HCT116 (cell line): ENCODE measurements around the gene IFNLR1. TPM values are rescaled to one million over a fixed set of nuclear protein-coding genes. Genes with fewer than 3 reads are reported as not detected.

Experiments
- ATAC-seq: fragments of 200-7000 bp; cut with Tn5 transposase; 2 replicates; pipeline ENCODE4 v1.9.1; 2020; ENCODE audit warnings: mild to moderate bottlenecking, moderate library complexity
- BruUV-seq: library from RNA; stranded (reverse); fragments of 400-500 nt; replicated peaks from 2 replicates; lab custom pipeline; 2021; lab: Mats Ljungman, UMichigan
- CTCF ChIA-PET: fragments of 300-600 bp; sonication (Branson Sonifier 250); formaldehyde crosslinking; loops from one replicate; lab custom pipeline; 2021; ENCODE audit warnings: antibody characterized with exemption; lab: Charles Lee
- POLR2A ChIA-PET: fragments of 300-600, 350-600 bp; sonication (Branson Sonifier 250); formaldehyde crosslinking; loops from one replicate; lab custom pipeline; 2021; ENCODE audit warnings: antibody characterized with exemption; lab: Charles Lee
- RAD21 ChIA-PET, 2 experiments: fragments of 300-600 bp; sonication (Branson Sonifier 250); formaldehyde crosslinking; loops; one replicate each; lab custom pipeline; 2023; ENCODE audit warnings: low total read pairs in 2 of 2; ENCODE audit not compliant: uncharacterized antibody in 2 of 2, unreplicated experiment in 2 of 2, low non-redundant PET in 1 of 2; lab: Charles Lee
- DNase-seq: peaks from one replicate; pipeline ENCODE4 v3.0.0-alpha.2; 2010; ENCODE audit warnings: low read depth, low spot score
- H2AFZ ChIP-seq: fragments of 200-600 bp; shearing (Covaris generic), sonication (generic); 2 replicates; pipeline ENCODE4 v1.6.1; 2017; ENCODE audit warnings: low read depth, mixed run types, mixed read lengths, antibody characterized with exemption, low read length; ENCODE audit not compliant: poor library complexity, severe bottlenecking
- H3K27ac ChIP-seq: 2 replicates; pipeline ENCODE4 v1.5.1; 2012; ENCODE audit warnings: low read depth, low read length
- H3K27me3 ChIP-seq: fragments of 200-600 bp; sonication (generic); 2 replicates; pipeline ENCODE4 v1.6.1; 2016; ENCODE audit warnings: mixed run types, low read length, mixed read lengths; ENCODE audit not compliant: insufficient read depth
- H3K36me3 ChIP-seq, 2 experiments: fragments of 200-500 bp in 1 of 2; fragments of 200-600 bp in 1 of 2; sonication (Bioruptor generic) in 1 of 2; sonication (generic) in 1 of 2; 2 replicates each; pipeline versions ENCODE4 v1.5.1 to v1.6.1; 2014 to 2016; ENCODE audit warnings: low read length in 2 of 2, inconsistent platforms in 1 of 2, mixed read lengths in 1 of 2, mixed run types in 1 of 2; ENCODE audit not compliant: insufficient read depth in 2 of 2, control insufficient read depth in 1 of 2
- H3K4me1 ChIP-seq, 2 experiments: fragments of 200-600 bp in 1 of 2; sonication (generic) in 1 of 2; 2 replicates each; pipeline versions ENCODE4 v1.5.1 to v1.6.1; 2012 to 2017; ENCODE audit warnings: low read length in 2 of 2, inconsistent platforms in 1 of 2, mild to moderate bottlenecking in 1 of 2, mixed read lengths in 1 of 2, mixed run types in 1 of 2, moderate library complexity in 1 of 2; ENCODE audit not compliant: insufficient read depth in 2 of 2, control insufficient read depth in 1 of 2
- H3K4me2 ChIP-seq: fragments of 200-600 bp; sonication (generic); 2 replicates; pipeline ENCODE4 v1.6.1; 2017; ENCODE audit warnings: mixed run types, low read length, mixed read lengths
- H3K4me3 ChIP-seq, 2 experiments: fragments of 200-600 bp in 1 of 2; sonication (generic) in 1 of 2; replicated peaks in 1 of 2; 2 replicates each; pipeline ENCODE4 v1.5.1; 2011 to 2016; ENCODE audit warnings: low read length in 2 of 2, control low read depth in 1 of 2, low read depth in 1 of 2, mild to moderate bottlenecking in 1 of 2, mixed read lengths in 1 of 2, mixed run types in 1 of 2
- H3K79me2 ChIP-seq: fragments of 200-600 bp; sonication (generic); 2 replicates; pipeline ENCODE4 v1.6.1; 2017; ENCODE audit warnings: mild to moderate bottlenecking, mixed run types, low read length, moderate library complexity, mixed read lengths; ENCODE audit not compliant: insufficient read depth
- H3K9ac ChIP-seq: fragments of 200-600 bp; sonication (generic); 2 replicates; pipeline ENCODE4 v1.6.1; 2016; ENCODE audit warnings: low read length, mixed read lengths
- H3K9me2 ChIP-seq: fragments of 200-600 bp; sonication (generic), shearing (Covaris generic); 2 replicates; pipeline ENCODE4 v1.6.1; 2017; ENCODE audit warnings: mixed run types, mild to moderate bottlenecking, moderate library complexity; ENCODE audit not compliant: insufficient read depth
- H3K9me3 ChIP-seq, 2 experiments: fragments of 200-500 bp in 1 of 2; fragments of 200-600 bp in 1 of 2; sonication (Bioruptor generic) in 1 of 2; sonication (generic) in 1 of 2; 2 replicates each; pipeline ENCODE4 v1.6.1; 2014 to 2017; ENCODE audit warnings: low read length in 2 of 2, mixed read lengths in 2 of 2, inconsistent platforms in 1 of 2, low read depth in 1 of 2, mild to moderate bottlenecking in 1 of 2, mixed run types in 1 of 2, moderate library complexity in 1 of 2; ENCODE audit not compliant: control insufficient read depth in 1 of 2, insufficient read depth in 1 of 2
- H4K20me1 ChIP-seq: fragments of 200-600 bp; sonication (generic), shearing (Covaris generic); 2 replicates; pipeline ENCODE4 v1.6.1; 2017; ENCODE audit warnings: mixed run types, mild to moderate bottlenecking, moderate library complexity; ENCODE audit not compliant: insufficient read depth
- CEBPB ChIP-seq: IDR thresholded peaks from 2 replicates; pipeline ENCODE4 v1.6.1; 2012; ENCODE audit warnings: low read depth
- EGR1 ChIP-seq: IDR thresholded peaks from 2 replicates; pipeline ENCODE4 v1.6.1; 2012; ENCODE audit warnings: low read depth
- RAD21 ChIP-seq: IDR thresholded peaks from 2 replicates; pipeline ENCODE4 v1.6.1; 2012; ENCODE audit warnings: low read depth, mild to moderate bottlenecking
- ZFX ChIP-seq: fragments of 450-650 bp; IDR thresholded peaks from 2 replicates; pipeline ENCODE4 v1.6.1; 2017
- intact Hi-C: fragments of 100-400 bp; cut with micrococcal nuclease; formaldehyde crosslinking; loops from 2 replicates; pipeline ENCODE4 v1.10.0; 2022
- total RNA-seq: library from RNA; stranded (reverse); gene quantifications from one replicate; pipeline ENCODE4 v1.2.1, GENCODE V29; 2021; ENCODE audit not compliant: unreplicated experiment
- TF ChIP-seq, protein P1 (sequence below): IDR thresholded peaks from 2 replicates; pipeline ENCODE4 v1.6.1; 2011; ENCODE audit warnings: mild to moderate bottlenecking, low read length, moderate library complexity; ENCODE audit not compliant: insufficient replicate concordance; ENCODE audit errors: extremely low read depth
- TF ChIP-seq, protein P2 (sequence below): IDR thresholded peaks from 2 replicates; pipeline ENCODE4 v1.6.1; 2012

The IFNLR1 gene
- total RNA-seq, 1 experiment from 2014 or later: 7.6 TPM

DNA sequence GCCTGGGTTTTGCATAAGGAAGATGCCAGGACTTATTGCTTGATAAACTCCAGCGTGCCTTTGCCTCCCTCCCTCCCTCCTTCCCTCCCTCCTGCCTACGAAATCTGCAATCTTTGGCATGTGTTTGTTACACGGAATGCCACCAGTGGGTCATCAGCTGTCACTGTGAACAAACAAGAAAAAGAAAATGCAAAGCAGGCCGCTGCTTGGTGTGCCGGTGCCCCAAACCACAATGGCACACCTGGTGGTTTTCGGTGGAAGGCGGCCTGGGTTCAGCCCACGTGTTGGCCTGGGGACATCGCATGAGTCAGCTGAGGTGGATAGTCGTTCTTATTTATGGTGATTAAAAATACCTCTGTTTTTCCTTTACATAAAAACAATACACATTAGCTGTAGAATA lies 16.3 kb upstream of the IFNLR1 start:
- peak; percentile 18 for DNase-seq
- Histone ChIP-seq H3K4me2 (peak overlapping the region; percentile 58), H3K9me2 (no peaks in the 10 kb centered on the region), H3K9me3 (no peaks in the 10 kb centered on the region), H3K36me3 (no peaks in the 10 kb centered on the region), H3K79me2 (no peaks in the 10 kb centered on the region), H3K4me3 (no peak overlapping the region), H3K27ac (no peak overlapping the region), H4K20me1 (no peaks in the 10 kb centered on the region)
- peak; percentile 52 for ATAC-seq
- ChIA-PET POLR2A (no interaction called here), CTCF (interaction anchor here (1.0 to 1.7 kb wide), 5 partner anchors 120 to 212 kb away, joined by 3 to 14 read pairs (median 5); partner anchors contain the start of gene NIPAL3), RAD21 (interaction anchor here in 1 of 2 experiments (0.6 kb wide), 1 partner anchor 188 kb away, joined by 3 read pairs; no protein-coding TSS in a partner anchor)
- intact Hi-C loops: loop anchor here (5.0 kb wide), 2 partner anchors 119 to 634 kb away; no protein-coding TSS in a partner anchor
- TF ChIP-seq, protein P1, sequence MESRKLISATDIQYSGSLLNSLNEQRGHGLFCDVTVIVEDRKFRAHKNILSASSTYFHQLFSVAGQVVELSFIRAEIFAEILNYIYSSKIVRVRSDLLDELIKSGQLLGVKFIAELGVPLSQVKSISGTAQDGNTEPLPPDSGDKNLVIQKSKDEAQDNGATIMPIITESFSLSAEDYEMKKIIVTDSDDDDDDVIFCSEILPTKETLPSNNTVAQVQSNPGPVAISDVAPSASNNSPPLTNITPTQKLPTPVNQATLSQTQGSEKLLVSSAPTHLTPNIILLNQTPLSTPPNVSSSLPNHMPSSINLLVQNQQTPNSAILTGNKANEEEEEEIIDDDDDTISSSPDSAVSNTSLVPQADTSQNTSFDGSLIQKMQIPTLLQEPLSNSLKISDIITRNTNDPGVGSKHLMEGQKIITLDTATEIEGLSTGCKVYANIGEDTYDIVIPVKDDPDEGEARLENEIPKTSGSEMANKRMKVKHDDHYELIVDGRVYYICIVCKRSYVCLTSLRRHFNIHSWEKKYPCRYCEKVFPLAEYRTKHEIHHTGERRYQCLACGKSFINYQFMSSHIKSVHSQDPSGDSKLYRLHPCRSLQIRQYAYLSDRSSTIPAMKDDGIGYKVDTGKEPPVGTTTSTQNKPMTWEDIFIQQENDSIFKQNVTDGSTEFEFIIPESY: no peak
- 0 out of 2 replicates have a peak, but pooled peaks have one; percentile 21 for TF ChIP-seq EGR1
- TF ChIP-seq, protein P2, sequence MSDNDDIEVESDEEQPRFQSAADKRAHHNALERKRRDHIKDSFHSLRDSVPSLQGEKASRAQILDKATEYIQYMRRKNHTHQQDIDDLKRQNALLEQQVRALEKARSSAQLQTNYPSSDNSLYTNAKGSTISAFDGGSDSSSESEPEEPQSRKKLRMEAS: peak; percentile 64
- TF ChIP-seq, all 23 proteins: peak for 2
- H2AFZ ChIP-seq: peak overlapping the region; percentile 73
- H3K27me3 ChIP-seq: no peaks in the 10 kb centered on the region
- peak overlapping the region; percentile 11; the same call in 1 of the 2 replicates for H3K9ac ChIP-seq
- H3K4me1 ChIP-seq: peaks cover 15 to 36% of the 10 kb centered on the region in 2 experiments
- BruUV-seq: no TSS peak

DNA sequence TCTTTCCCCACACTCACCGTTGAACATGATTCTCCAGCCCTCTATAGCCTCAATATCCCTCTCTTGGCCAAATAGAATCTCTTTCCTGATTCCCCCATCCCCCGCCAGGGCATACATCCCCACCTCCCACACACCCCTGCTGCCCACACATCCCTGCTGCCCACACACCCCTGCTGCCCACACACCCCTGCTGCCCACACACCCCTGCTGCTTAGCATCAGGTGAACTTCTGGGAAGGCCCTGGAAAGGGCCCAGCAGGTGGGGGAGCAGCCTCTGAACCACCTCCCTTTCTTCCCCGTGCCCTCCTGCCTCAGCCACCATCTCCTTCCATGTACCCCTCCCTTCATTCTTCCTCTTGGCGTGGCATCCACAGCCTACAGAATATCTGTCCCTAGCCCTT lies 15.9 kb upstream of the IFNLR1 start:
- H3K4me3 ChIP-seq: no peak overlapping the region
- CTCF ChIA-PET: interaction anchor here (1.0 to 7.4 kb wide), 15 partner anchors 8 to 628 kb away, joined by 3 to 457 read pairs (median 5); partner anchors contain the start of gene NIPAL3
- H3K4me1 ChIP-seq: peaks cover 15 to 36% of the 10 kb centered on the region in 2 experiments
- H3K79me2 ChIP-seq: no peaks in the 10 kb centered on the region
- RAD21 ChIA-PET: interaction anchor here (1.0 to 2.4 kb wide), 3 partner anchors 119 to 189 kb away, joined by 3 to 37 read pairs (median 31); no protein-coding TSS in a partner anchor
- BruUV-seq: no TSS peak
- no peaks in the 10 kb centered on the region for H3K9me2 ChIP-seq
- ATAC-seq (no peak), DNase-seq (no peak)
- intact Hi-C loops: loop anchor here (1.0 to 5.0 kb wide), 4 partner anchors 105 to 634 kb away; no protein-coding TSS in a partner anchor
- H3K9ac ChIP-seq: peak overlapping the region; percentile 11; the same call in 1 of the 2 replicates
- no peaks in the 10 kb centered on the region for H3K27me3 ChIP-seq
- TF ChIP-seq RAD21 (no peak), CEBPB (no peak), ZFX (no peak)
- POLR2A ChIA-PET: no interaction called here
- peak overlapping the region; percentile 73 for H2AFZ ChIP-seq
- H4K20me1 ChIP-seq: no peaks in the 10 kb centered on the region
- H3K36me3 ChIP-seq: no peaks in the 10 kb centered on the region
- H3K4me2 ChIP-seq: peak overlapping the region; percentile 58
- H3K27ac ChIP-seq: no peak overlapping the region
- H3K9me3 ChIP-seq: no peaks in the 10 kb centered on the region
